Cardiac septum (tissue), 1 donor: ENCODE data around the gene TNFAIP3. TPM values are rescaled to one million over a fixed set of nuclear protein-coding genes. Genes with fewer than 3 reads are reported as not detected.

Experiments used
- DNase-seq: peaks from one replicate; pipeline ENCODE4 v3.0.0-alpha.2; 2020; ENCODE audit warnings: low spot score
- intact Hi-C: fragments of 100-400 bp; cut with DNase I; formaldehyde crosslinking; loops from one replicate; pipeline ENCODE4 v1.14.0; 2022
- total RNA-seq: library from RNA; stranded (reverse); fragmentation: NEBNext Ultra II Directional; extraction: Animal tissue kit (Norgen Biotek cat#: 25700); gene quantifications from one replicate; pipeline ENCODE4 v1.2.1, GENCODE V29; 2021
- donor health status: DM: no; HTN: no; CAD: no.

TNFAIP3 gene
- total RNA-seq, 1 donor from 2014 or later, result 7.9 TPM

- intact Hi-C loops, result no loop called here
- DNase-seq, result no peak
Observed at GRCh38 chr6:137911675-137912191, 44.7 kb downstream of the TNFAIP3 start.

DNA sequence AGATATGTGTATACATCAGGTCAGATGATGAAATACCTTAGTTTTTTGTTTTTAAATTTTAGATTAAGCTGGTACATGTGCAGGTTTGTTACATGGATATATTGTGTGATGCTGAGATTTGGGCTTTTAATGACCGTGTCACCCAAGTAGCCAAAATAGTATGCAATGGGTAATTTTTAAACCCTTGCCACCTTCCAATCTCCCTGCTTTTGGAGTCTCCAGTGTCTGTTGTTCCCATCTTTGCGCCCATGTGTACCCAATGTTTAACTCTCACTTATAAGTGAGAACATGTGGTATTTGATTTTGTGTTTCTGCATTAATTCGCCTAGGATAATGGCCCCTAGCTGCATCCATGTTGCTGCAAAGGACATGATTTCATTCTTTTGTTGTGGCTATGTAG is 45.8 kb downstream of the TNFAIP3 start:
- no peak for DNase-seq
- intact Hi-C loops, result no loop called here

DNA sequence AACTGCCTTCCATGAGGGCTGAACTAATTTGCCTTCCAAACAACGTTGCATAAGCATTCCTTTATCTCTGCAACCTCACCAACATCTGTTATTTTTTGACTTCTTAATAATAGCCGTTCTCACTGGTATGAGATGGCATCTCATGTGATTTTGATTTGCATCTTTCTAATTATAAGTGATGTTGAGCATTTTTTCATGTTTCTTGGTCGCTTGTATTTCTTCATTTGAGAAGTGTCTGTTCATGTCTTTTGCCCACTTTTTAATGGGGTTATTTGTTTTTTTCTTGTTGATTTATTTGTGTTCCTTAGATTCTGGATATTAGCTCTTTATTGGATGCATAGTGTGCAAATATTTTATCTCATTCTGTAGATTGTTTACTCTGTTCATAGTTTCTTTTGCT is 46.4 kb downstream of the TNFAIP3 start:
- DNase-seq, result no peak
- intact Hi-C loops, result no loop called here

DNA sequence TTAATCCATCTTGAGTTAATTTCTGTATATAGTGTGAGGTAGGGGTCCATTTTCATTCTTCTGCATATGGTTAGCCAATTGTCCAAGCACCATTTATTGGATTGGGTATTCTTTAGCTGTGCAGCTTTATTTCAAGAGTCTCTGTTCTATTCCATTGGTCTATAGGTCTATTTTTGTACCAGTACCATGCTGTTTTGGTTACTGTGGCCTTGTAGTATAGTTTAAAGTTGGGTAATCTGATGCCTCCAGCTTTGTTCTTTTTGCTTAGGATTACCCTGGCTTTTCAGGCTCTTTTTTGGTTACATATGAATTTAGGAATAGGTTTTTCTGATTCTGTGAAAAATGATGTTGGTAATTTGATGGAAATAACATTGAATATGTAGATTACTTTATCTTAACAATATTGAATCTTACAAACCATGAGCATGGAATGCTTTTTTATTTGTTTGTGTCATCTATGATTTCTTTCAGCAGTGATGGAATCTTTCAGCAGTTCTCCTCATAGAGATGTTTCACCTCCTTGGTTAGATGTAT is 47.0 kb downstream of the TNFAIP3 start:
- intact Hi-C loops, result no loop called here
- DNase-seq, result no peak

- intact Hi-C loops, result no loop called here
Observed at GRCh38 chr6:137914530-137915193, 47.6 kb downstream of the TNFAIP3 start.

DNA sequence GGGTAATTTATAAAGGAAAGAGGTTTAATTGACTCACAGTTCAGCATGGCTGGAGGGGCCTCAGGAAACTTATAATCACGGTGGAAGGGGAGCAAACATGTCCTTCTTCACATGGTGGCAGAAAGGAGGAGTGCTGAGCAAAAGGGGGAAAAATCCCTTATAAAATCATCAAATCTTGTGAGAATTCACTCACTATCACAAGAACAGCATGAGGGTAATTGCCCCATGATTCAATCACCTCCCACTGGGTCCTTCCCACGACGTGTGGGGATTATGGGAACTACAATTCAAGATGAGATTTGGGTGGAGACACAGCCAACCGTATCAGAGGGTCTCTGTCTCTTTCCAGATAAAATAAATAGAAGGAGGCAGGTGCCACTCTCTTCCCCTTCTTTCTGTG is 48.7 kb downstream of the TNFAIP3 start:
- intact Hi-C loops, result no loop called here
- no peak for DNase-seq

More at GRCh38 chr6:137914530-137915193, 47.6 kb downstream of the TNFAIP3 start:
- DNase-seq, result no peak

DNA sequence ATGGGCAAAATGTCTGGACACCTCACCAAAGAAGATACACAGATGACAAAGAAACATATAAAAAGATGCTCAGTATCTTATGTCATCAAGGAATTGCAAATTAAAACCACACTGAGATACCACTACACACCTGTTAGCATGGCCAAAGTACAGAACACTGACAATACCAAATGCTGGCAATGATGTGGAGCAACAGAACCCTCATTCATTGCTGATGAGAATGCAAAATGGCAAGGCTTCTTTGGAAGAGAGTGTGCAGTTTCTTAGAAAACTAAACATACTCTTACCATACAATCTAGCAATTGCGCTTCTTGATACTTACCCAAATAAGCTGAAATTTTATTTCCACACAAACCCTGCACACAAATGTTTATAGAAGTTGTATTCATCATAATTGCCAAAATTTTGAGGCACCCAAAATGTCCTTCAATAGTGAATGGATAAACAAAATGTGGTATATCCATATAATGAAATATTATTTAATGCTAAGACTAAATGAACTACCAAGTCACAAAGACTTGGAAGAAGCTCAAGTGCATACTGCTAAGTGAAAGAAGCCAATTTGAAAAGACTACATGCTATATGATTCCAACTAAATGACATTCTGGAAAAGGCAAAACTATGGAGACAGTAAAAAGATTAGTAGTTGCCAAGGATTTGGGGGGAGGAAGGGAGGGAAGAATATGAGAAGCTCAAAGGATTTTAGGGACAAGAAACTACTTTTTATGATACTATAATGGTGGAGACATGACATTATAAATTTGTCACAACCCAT is 50.7 kb downstream of the TNFAIP3 start:
- intact Hi-C loops, result no loop called here
- no peak for DNase-seq

GRCh38 chr6:137919502-137919823 is 52.4 kb downstream of the TNFAIP3 start:
- intact Hi-C loops, result no loop called here
- no peak for DNase-seq

DNA sequence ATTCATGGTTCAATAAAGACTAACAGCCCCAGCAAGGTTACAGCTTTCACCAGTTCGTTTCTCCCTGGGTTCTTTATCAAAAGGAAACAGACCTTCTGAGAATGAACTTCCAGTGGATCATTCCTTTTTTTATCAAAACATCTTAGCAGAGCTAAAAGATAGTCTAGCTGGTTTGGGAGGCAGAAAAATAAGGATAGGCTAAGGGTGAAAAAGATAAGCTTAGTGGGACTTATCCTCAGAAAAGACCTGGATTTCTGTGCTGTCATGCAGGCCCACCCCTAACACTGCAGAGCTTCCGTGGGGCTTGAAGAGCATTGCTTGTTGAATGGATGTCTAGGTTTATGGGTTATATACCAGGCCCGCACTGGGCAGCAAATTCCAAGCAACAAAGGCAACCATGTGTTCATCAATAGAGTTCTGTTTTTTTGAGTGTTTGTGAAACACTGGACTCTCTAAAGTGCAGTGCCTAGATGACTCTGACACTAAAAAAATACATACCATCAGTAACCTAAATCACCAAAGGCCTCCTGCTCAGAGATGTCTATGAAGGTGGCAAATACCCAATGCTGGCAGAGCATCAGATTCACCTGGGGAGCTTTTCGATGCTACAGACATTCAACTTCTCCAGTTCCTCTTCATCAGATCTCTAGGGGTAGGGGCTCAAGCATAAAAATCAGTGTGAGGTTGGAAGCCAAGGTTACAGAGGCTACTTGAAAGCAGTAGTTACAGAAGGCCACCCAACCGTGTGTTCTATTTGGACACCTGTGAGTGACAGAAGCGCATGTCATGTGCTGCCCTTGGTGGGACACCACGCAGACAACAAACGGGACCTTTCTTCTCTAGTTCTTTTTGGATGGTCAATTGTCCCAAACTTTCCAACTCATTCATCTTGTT is 53.0 kb downstream of the TNFAIP3 start:
- no peak for DNase-seq
- intact Hi-C loops, result no loop called here

DNA sequence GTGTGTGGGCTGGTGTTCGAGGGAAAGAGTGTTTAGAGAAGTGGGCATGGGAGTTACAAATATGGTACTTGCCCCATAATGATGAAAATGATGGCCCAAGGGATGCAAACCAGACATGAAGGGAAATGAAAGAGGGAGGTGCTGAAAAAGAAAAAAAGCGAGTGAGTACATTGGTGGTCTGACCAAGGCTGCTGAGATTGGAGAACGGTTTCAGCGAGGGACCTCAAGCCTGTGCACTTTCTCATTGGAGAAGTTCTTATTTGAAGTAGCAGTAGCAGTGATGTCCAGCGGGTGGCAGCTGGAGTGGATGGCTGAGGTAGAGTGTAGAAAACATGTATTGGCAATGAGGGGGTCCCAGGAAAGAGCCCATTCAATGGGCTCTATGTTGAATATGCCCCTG is 54.8 kb downstream of the TNFAIP3 start:
- DNase-seq, result no peak
- intact Hi-C loops, result no loop called here

DNA sequence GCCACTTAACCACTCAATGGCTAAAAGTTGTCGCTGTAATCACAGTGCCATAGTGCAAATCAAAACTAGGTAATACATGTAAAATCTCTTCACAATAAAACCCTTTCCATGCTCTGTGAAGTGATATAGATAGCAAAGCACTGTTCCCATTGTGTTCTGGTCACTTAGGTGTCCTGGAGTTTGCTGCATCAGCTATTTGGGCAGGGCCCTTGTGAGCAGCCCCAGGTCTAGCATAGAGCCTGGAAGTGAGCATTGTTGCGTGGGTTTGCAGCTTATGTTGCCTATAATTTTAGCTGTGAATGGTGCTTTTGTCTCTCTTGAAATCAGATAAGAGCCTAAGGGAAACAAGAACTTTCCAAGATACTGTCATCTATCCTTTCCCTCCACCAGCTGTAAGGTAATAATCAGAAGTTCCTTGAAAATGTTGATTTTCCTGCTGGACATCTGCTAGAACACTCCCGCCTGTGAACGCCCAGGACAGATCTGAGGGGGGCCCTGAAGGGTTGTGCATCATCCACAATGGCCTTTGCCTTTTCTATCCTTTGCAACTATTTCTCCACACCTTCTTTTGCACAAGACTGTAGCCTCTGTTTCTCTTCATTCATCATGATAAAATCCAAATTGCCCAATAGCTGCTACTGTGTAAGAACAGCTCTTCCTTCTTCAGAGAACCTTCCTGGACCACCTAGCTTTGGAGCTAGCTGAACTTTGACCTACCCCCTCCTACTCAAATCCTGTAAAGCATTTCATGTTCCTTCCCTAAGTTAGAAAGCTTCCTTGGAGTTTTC is 57.0 kb downstream of the TNFAIP3 start:
- DNase-seq, result no peak
- intact Hi-C loops, result no loop called here

- no peak for DNase-seq
- intact Hi-C loops, result no loop called here
Observed at GRCh38 chr6:137925141-137925698, 58.2 kb downstream of the TNFAIP3 start.

- intact Hi-C loops, result no loop called here
Observed at GRCh38 chr6:137926207-137926731, 59.2 kb downstream of the TNFAIP3 start.

GRCh38 chr6:137926985-137927384 is 59.9 kb downstream of the TNFAIP3 start:
- DNase-seq, result no peak
- intact Hi-C loops, result no loop called here

More at GRCh38 chr6:137926207-137926731, 59.2 kb downstream of the TNFAIP3 start:
- DNase-seq, result no peak

- no peak for DNase-seq
- intact Hi-C loops, result no loop called here
Observed at GRCh38 chr6:137927777-137928218, 60.7 kb downstream of the TNFAIP3 start.

DNA sequence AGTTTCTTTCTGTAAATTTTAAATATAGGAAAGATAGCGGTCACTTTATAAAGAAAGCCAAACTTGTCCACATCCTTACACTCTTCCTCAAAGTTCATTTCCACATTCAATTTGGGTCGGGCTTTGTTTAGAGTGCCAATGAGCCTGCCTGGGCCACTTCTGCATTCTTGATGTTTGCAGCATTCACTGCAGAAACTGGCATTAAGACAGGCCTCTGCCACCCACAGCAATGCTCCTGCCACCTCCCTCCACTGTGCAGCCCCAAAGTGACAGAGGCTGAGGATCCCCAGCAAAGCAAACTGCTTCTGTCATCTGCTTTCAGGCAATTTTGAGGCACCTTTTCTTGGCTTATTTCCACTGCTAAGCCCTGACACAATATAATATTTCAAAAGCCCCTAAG is 61.2 kb downstream of the TNFAIP3 start:
- intact Hi-C loops, result no loop called here
- no peak for DNase-seq

DNA sequence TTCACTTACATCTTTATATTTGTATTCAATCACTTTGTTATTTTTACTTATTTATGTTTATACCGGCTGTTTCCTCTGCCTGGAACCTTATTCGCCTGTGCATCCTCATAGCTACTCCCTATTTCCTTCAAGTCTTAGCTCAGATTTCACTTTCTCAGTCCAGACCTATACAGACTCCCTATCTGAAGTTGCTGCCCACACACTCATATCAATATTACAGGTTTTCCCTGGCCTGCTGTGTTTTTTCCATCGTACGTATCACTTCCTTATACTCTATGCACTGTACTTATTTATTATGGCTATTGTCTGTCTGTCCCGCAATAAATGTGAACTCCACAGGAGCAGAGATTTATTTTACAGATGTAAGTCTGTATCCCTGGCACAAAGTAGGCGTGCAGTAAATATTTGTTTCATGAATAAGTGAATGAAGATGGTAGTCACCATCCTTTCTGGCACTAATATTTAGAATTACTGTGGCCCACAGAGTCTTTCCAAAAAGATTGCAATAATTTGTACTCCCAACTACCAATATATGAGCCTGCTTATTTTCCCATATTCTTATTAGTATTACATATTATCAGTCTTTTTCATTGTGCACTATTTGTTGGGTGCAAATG is 64.9 kb downstream of the TNFAIP3 start:
- DNase-seq, result no peak
- intact Hi-C loops, result no loop called here
